ENCODE data around the gene RRP9.

RRP9 gene

GRCh38 chr3:51937611-51938450 is 3.9 kb downstream of the RRP9 start:
- no peak for TF ChIP-seq CTCF (IDR thresholded peaks at IDR 0.05; ENCODE audit: low read depth, low read length, missing control alignments)
- H3K4me3 ChIP-seq (replicated peaks; ENCODE audit: low read depth, low read length), result no peak overlapping the region
- no peak for DNase-seq (ENCODE audit: extremely low read depth, low read depth)

GRCh38 chr3:51937014-51937413 is 4.7 kb downstream of the RRP9 start:
- H3K4me3 ChIP-seq (replicated peaks; ENCODE audit: low read depth, low read length), result no peak overlapping the region
- TF ChIP-seq CTCF (IDR thresholded peaks at IDR 0.05; ENCODE audit: low read depth, low read length, missing control alignments), result no peak
- DNase-seq (ENCODE audit: extremely low read depth, low read depth), result no peak

GRCh38 chr3:51935886-51936755 is 5.6 kb downstream of the RRP9 start:
- no peak overlapping the region for H3K4me3 ChIP-seq (replicated peaks; ENCODE audit: low read depth, low read length)
- no peak for TF ChIP-seq CTCF (IDR thresholded peaks at IDR 0.05; ENCODE audit: low read depth, low read length, missing control alignments)
- DNase-seq (ENCODE audit: extremely low read depth, low read depth), result no peak

GRCh38 chr3:51934991-51935885 is 6.5 kb downstream of the RRP9 start:
- DNase-seq (ENCODE audit: extremely low read depth, low read depth), result no peak
- no peak for TF ChIP-seq CTCF (IDR thresholded peaks at IDR 0.05; ENCODE audit: low read depth, low read length, missing control alignments)
- no peak overlapping the region for H3K4me3 ChIP-seq (replicated peaks; ENCODE audit: low read depth, low read length)

- no peak for TF ChIP-seq CTCF (IDR thresholded peaks at IDR 0.05; ENCODE audit: low read depth, low read length, missing control alignments)
- no peak overlapping the region for H3K4me3 ChIP-seq (replicated peaks; ENCODE audit: low read depth, low read length)
- no peak for DNase-seq (ENCODE audit: extremely low read depth, low read depth)
Measured at GRCh38 chr3:51934139-51934850, 7.4 kb downstream of the RRP9 start.

All from HFF-Myc (cell line).